ENCODE results near the gene SDCBP2.

Gene SDCBP2

GRCh38 chr20:1328680-1329330, at the start of gene SDCBP2:
SDCBP2 (minus strand) TSS chr20:1329139; CDS start chr20:1320416, 8,723 bp downstream.
- DNase-seq, result no peak

DNA sequence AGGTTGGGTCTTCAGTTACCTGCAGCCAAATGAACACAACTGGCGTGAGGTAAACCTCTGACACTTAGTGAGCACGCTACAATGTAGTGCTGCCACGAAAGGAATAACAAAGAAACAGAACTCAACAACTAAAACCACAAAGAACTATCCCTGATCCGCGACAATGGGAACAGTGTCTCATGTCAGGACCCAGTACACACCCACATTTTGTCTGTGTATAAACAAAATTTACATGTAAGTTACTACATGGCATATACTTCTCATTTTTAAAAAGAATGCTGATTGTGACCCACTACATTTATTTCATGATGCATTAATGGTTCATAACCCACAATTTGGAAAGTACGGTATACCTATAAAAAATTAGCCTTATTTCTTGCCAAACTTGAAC, 49.8 kb upstream of the SDCBP2 start:
- no peak for DNase-seq

- DNase-seq, result no peak
Observed at GRCh38 chr20:1377984-1378734, 49.2 kb upstream of the SDCBP2 start.

GRCh38 chr20:1377341-1377871, 48.5 kb upstream of the SDCBP2 start:
- no peak for DNase-seq

GRCh38 chr20:1376408-1377270, 47.7 kb upstream of the SDCBP2 start:
- DNase-seq, result no peak

DNA sequence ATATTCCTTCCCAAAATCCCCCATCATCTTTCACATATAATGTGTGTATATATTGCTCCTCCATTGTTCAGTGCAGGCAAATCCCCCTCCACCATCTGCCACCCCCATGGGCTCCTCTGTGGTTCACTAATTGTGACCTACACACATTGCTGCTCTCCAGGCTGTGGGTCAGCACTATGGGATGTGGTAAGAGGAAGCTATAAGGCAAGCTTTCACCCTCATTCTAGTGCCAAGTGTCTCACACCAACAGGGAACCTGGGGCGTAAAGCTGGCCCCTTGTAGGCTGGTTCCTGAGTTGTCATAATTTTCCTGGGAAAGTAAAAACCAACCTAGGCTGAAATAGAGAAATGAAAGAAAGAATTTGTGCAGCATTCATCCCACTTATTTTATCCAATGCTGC, 47.1 kb upstream of the SDCBP2 start:
- DNase-seq, result no peak

- no peak for DNase-seq
Observed at GRCh38 chr20:1375515-1375914, 46.6 kb upstream of the SDCBP2 start.

GRCh38 chr20:1374246-1374645, 45.3 kb upstream of the SDCBP2 start:
- DNase-seq, result no peak

- DNase-seq, result no peak
Observed at GRCh38 chr20:1373614-1374013, 44.7 kb upstream of the SDCBP2 start.

GRCh38 chr20:1373036-1373435, 44.1 kb upstream of the SDCBP2 start:
- no peak for DNase-seq

DNA sequence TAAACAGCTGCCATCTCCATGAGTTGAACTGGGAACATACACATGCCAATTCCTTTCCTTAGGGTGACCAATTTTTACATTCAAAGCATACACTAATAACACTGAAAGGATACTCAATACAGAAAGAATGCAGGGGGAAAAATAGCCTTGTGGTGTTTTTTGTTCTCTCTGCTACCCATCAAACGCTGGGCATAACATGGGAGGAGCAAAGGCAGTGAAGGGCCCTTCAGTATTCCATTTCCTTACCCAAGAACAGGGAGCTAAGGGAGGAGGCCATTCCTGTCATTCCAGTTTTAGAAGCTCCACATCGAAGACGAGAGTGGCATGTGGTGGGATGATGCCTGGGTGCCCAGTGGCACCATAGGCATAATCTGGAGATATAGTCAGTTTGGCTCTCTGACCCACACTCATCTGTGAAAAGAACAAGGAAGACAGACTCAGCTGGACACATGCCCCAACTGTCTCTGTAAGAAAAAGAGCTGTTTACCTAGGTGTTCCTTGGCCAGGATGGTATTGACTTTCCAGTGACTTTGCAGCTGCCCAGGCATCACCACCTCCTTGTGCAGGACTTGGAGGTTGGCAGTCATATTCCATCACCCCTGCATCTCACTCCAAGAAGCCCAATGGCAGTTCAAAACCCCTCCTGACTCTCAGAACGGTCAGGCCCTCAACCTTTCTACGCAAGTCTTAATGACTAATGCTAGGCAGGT, 43.0 kb upstream of the SDCBP2 start:
- DNase-seq, result no peak

DNA sequence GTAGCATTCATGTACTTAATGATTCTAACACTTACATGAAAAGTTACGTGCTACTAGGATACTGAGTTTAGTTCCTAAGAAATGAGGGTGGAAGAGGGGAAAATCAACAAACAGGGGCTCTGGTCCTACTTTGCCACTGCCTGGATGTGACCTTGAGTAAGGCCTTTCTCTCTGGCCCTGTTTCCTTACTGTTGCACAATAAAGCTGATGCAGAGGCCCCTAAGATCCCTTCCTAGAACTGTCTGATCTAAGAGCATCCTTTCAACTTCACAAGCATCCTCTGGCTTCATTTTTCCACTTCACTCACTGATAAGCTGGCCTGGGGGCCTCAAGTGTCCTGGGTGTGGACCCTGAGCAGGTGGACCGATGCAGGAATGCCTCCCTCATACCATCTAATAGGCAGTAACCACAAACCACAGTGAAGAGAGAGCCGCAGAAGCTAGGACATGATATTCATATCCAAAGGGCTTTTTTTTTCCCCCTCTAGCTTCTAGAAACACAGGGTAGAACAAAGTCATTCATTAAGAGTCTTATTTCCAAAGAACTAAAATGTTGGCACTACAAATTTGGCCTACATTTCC, 42.4 kb upstream of the SDCBP2 start:
- DNase-seq, result no peak

DNA sequence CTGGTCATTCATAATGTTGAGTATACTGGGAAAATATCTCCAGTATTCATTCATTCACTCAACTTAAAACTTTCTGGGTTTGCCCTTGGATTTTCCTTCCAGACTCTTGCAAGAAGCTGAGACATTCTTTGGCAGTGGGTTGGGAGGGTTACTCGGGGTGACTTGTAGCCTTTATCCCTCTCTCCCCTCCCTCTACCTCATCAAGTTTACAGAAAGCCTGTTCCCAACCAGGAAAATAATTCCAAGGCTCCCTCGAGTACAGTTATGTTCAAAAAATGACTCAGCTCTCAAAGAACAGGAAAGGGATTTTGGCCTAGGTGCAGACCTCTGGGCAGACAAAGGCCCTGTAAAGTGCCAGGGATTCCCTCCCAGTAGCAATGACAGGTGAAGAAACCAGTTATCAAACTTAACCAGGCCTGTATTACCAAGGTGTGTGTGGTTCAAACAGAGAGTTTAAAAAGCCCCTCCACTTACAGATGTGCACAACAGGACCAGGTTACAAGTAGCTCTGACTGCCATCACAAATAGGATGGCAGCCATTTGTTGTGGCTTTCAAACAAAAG, 41.7 kb upstream of the SDCBP2 start:
- DNase-seq, result no peak

DNA sequence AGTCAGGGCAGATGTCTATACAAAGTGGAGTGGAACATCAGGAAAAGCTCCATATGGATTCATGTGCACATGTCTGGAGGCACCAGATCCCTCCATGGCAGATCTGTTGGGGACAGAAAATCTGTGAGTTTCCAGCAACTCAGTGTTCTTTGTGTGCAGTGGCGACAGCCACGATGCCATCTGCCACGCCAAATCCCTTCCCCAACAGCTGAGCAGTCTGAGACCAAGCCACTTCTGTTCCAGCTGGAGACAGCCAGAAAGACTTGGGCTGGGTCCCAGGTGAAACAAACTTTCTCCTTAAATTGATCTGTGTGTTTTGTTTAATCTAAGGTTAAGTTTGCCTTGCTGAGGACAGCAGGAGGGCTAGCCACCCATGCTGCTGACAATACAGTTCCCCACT, 41.0 kb upstream of the SDCBP2 start:
- DNase-seq, result peak; percentile 59

GRCh38 chr20:1368448-1369199, 39.7 kb upstream of the SDCBP2 start:
- DNase-seq, result no peak

- DNase-seq, result no peak
Observed at GRCh38 chr20:1367479-1367878, 38.5 kb upstream of the SDCBP2 start.

GRCh38 chr20:1364106-1364505, 35.2 kb upstream of the SDCBP2 start:
- DNase-seq, result no peak

DNA sequence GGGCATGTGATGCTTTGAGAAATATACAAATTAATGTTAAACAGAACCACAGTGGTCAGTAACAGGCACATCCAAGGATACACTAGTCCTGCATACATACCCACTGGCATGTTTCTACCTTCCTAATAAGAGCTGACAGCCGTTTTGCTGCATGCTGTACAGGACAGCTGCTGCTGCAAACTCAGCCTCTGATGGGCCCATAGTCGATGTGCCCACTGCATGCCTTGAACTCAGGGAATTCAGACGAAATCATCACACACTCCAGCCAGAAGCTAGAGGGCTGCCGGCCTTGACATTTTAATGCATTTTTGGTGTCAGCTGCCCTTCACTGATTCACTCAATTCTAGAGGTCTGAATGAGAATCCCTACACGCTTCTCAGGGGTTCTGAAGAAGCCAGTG, 34.6 kb upstream of the SDCBP2 start:
- DNase-seq, result no peak

- no peak for DNase-seq
Observed at GRCh38 chr20:1362484-1362883, 33.5 kb upstream of the SDCBP2 start.

- DNase-seq, result no peak
Observed at GRCh38 chr20:1360094-1360846, 31.3 kb upstream of the SDCBP2 start.
